Natural killer cell (primary cell): ENCODE data around the gene DENND4B. TPM values are rescaled to one million over a fixed set of nuclear protein-coding genes. Genes with fewer than 3 reads are reported as not detected.
"Not testable (repeated sequence)": the region's sequence is repeated elsewhere in the genome, so short reads cannot be mapped to it uniquely, and the experiment has no call there.

Source experiments
- ATAC-seq, 3 donors: fragments of 150-1000 bp in 2 of 3; fragments of 200-7000 bp in 1 of 3; cut with Tn5 transposase; 1 replicate in 1 of 3; 2 replicates in 2 of 3; pipeline ENCODE4 v1.10.0; 2021; ENCODE audit warnings: mild to moderate bottlenecking in 2 of 3, moderate library complexity in 2 of 3
- DNase-seq, 2 donors: peaks; one replicate each; pipeline versions ENCODE4 v3.0.0 to v3.0.0-alpha.2; 2013 to 2021; ENCODE audit warnings: mixed read lengths in 1 of 2
- H3K27ac ChIP-seq: one replicate; pipeline ENCODE4 v1.5.1; 2013; ENCODE audit warnings: mild to moderate bottlenecking, low read length
- H3K27me3 ChIP-seq: one replicate; pipeline ENCODE4 v1.6.1; 2013; ENCODE audit warnings: low read length; ENCODE audit not compliant: control insufficient read depth, insufficient read depth
- H3K36me3 ChIP-seq: one replicate; pipeline ENCODE4 v1.6.1; 2013; ENCODE audit warnings: low read length; ENCODE audit not compliant: control insufficient read depth, insufficient read depth
- H3K4me1 ChIP-seq: one replicate; pipeline ENCODE4 v1.6.1; 2013; ENCODE audit warnings: low read length; ENCODE audit not compliant: control insufficient read depth, insufficient read depth
- H3K4me3 ChIP-seq: one replicate; pipeline ENCODE4 v1.5.1; 2013; ENCODE audit warnings: low read length
- H3K9me3 ChIP-seq: one replicate; pipeline ENCODE4 v1.6.1; 2013; ENCODE audit warnings: low read length; ENCODE audit not compliant: control insufficient read depth, insufficient read depth
- H3K27ac Mint-ChIP-seq, 2 donors: one replicate each; pipeline ENCODE4 v1.8.0; 2022; ENCODE audit warnings: mild to moderate bottlenecking in 2 of 2, mixed read lengths in 2 of 2, moderate library complexity in 1 of 2
- H3K27me3 Mint-ChIP-seq, 2 donors: one replicate each; pipeline ENCODE4 v1.8.0; 2022; ENCODE audit warnings: low read depth in 2 of 2, mixed read lengths in 2 of 2
- H3K36me3 Mint-ChIP-seq: one replicate; pipeline ENCODE4 v1.8.0; 2022; ENCODE audit warnings: mixed read lengths
- H3K4me1 Mint-ChIP-seq, 2 donors: one replicate each; pipeline ENCODE4 v1.8.0; 2022; ENCODE audit warnings: mixed read lengths in 2 of 2
- H3K4me3 Mint-ChIP-seq: one replicate; pipeline ENCODE4 v1.8.0; 2022; ENCODE audit warnings: mild to moderate bottlenecking, moderate library complexity, mixed read lengths
- H3K9me3 Mint-ChIP-seq, 2 donors: one replicate each; pipeline ENCODE4 v1.8.0; 2022; ENCODE audit warnings: mixed read lengths in 2 of 2
- WGBS: methylation state at CpG from one replicate; pipeline ENCODE4 v1.1.7; 2013; ENCODE audit warnings: missing lambda C conversion rate; ENCODE audit not compliant: insufficient coverage; 5-methylcytosine and 5-hydroxymethylcytosine counted together
- intact Hi-C: fragments of 100-400 bp; cut with micrococcal nuclease; formaldehyde crosslinking; loops from one replicate; pipeline ENCODE4 v1.14.2; 2022
- total RNA-seq, 4 donors: library from RNA; stranded (reverse); fragments of 120-200 nt in 1 of 4; gene quantifications; one replicate each; pipeline versions ENCODE4 v1.2.3 to v1.2.4, GENCODE V29; 2013 to 2022
- TF ChIP-seq, protein P1 (sequence below): fragments of 200-600 bp; IDR thresholded peaks from one replicate; pipeline ENCODE4 v1.8.0; 2022; ENCODE audit warnings: antibody characterized with exemption

DENND4B gene
- total RNA-seq, 3 donors from 2014 or later (not counting 1 experiment from before 2014, with no cell fraction given) = 244 to 322 (median 291) TPM

DNA sequence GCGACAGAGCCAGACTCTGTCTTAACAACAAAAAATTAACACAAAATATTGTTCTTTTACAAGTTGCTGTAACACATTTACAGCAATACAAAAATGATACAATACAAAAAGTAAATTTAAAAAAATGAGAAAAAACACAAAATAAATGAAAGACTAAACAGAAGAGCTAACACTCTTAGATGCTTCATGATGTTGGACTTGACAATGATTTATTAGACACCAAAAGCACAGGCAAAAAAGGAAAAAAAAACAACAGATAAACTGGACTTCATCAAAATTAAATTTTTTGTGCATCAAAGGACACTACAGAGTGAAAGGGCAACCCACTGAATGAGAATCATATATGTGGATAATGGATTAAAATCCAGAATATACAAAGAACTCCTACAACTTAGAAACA, 40.1 kb downstream of the DENND4B start:
- no peak overlapping the region for H3K4me3 Mint-ChIP-seq
- Histone ChIP-seq H3K36me3 (peaks cover 13% of the 10 kb centered on the region), H3K27ac (no peak overlapping the region), H3K4me1 (peaks cover 9% of the 10 kb centered on the region), H3K9me3 (no peaks in the 10 kb centered on the region), H3K27me3 (no peaks in the 10 kb centered on the region), H3K4me3 (no peak overlapping the region)
- DNase-seq (no peak), ATAC-seq (no peak)
- H3K27me3 Mint-ChIP-seq = no peaks in the 10 kb centered on the region
- H3K4me1 Mint-ChIP-seq = peaks cover 11 to 31% of the 10 kb centered on the region in 2 donors
- TF ChIP-seq, protein P1, sequence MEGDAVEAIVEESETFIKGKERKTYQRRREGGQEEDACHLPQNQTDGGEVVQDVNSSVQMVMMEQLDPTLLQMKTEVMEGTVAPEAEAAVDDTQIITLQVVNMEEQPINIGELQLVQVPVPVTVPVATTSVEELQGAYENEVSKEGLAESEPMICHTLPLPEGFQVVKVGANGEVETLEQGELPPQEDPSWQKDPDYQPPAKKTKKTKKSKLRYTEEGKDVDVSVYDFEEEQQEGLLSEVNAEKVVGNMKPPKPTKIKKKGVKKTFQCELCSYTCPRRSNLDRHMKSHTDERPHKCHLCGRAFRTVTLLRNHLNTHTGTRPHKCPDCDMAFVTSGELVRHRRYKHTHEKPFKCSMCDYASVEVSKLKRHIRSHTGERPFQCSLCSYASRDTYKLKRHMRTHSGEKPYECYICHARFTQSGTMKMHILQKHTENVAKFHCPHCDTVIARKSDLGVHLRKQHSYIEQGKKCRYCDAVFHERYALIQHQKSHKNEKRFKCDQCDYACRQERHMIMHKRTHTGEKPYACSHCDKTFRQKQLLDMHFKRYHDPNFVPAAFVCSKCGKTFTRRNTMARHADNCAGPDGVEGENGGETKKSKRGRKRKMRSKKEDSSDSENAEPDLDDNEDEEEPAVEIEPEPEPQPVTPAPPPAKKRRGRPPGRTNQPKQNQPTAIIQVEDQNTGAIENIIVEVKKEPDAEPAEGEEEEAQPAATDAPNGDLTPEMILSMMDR = no peak
- 100% methylated on average over 1 of the region's 1 CpG for WGBS
- no peaks in the 10 kb centered on the region for H3K9me3 Mint-ChIP-seq
- H3K36me3 Mint-ChIP-seq = peaks cover 6% of the 10 kb centered on the region
- peak overlapping the region in 1 of 2 donors; percentile 8 for H3K27ac Mint-ChIP-seq
- intact Hi-C loops = no loop called here

- H3K27ac ChIP-seq, DNase-seq, H3K36me3 Mint-ChIP-seq, H3K4me3 Mint-ChIP-seq, intact Hi-C loops, ATAC-seq, H3K9me3 ChIP-seq, H3K4me3 ChIP-seq, H3K9me3 Mint-ChIP-seq, H3K27me3 Mint-ChIP-seq, H3K27me3 ChIP-seq: not testable (repeated sequence)
- peaks cover 13% of the 10 kb centered on the region for H3K36me3 ChIP-seq
- 96% methylated on average over 8 of the region's 8 CpGs for WGBS
- Mint-ChIP-seq H3K27ac (peak overlapping the region in 1 of 2 donors; percentile 8), H3K4me1 (peaks cover 6 to 26% of the 10 kb centered on the region in 2 donors)
- peaks cover 12% of the 10 kb centered on the region for H3K4me1 ChIP-seq
Observed at GRCh38 chr1:153905908-153906307, 40.6 kb downstream of the DENND4B start.

GRCh38 chr1:153903841-153904455, 42.6 kb downstream of the DENND4B start:
- no peak for DNase-seq
- peak overlapping the region in 1 of 2 donors; percentile 38 for H3K27ac Mint-ChIP-seq

GRCh38 chr1:153899509-153899908, 47.0 kb downstream of the DENND4B start:
- H3K36me3 Mint-ChIP-seq = no peaks in the 10 kb centered on the region
- H3K4me3 Mint-ChIP-seq = no peak overlapping the region
- no peaks in the 10 kb centered on the region for H3K27me3 ChIP-seq
- WGBS = 100% methylated on average over 2 of the region's 6 CpGs
- no peaks in the 10 kb centered on the region for H3K9me3 ChIP-seq
- H3K9me3 Mint-ChIP-seq = no peaks in the 10 kb centered on the region
- DNase-seq = no peak
- intact Hi-C loops = no loop called here
- ATAC-seq = no peak
- peaks cover 15 to 20% of the 10 kb centered on the region in 2 donors for H3K4me1 Mint-ChIP-seq
- H3K27ac Mint-ChIP-seq = no peak overlapping the region
- peaks cover 18% of the 10 kb centered on the region for H3K36me3 ChIP-seq
- no peaks in the 10 kb centered on the region for H3K27me3 Mint-ChIP-seq
- H3K27ac ChIP-seq = no peak overlapping the region
- H3K4me1 ChIP-seq = peaks cover 13% of the 10 kb centered on the region
- H3K4me3 ChIP-seq = no peak overlapping the region
- TF ChIP-seq, protein P1 = no peak

More at GRCh38 chr1:153903841-153904455, 42.6 kb downstream of the DENND4B start:
- Histone ChIP-seq H3K36me3 (peaks cover 16% of the 10 kb centered on the region), H3K9me3 (no peaks in the 10 kb centered on the region), H3K4me1 (peaks cover 13% of the 10 kb centered on the region), H3K27ac (no peak overlapping the region), H3K27me3 (no peaks in the 10 kb centered on the region), H3K4me3 (no peak overlapping the region)
- Mint-ChIP-seq H3K4me1 (peaks cover 5 to 27% of the 10 kb centered on the region in 2 donors), H3K27me3 (no peaks in the 10 kb centered on the region), H3K9me3 (no peaks in the 10 kb centered on the region), H3K4me3 (no peak overlapping the region), H3K36me3 (peaks cover 6% of the 10 kb centered on the region)
- no peak for ATAC-seq
- TF ChIP-seq, protein P1 = no peak
- intact Hi-C loops = no loop called here
- WGBS = 96% methylated on average over 13 of the region's 14 CpGs

GRCh38 chr1:153895866-153896265, 50.7 kb downstream of the DENND4B start:
- ATAC-seq = not testable (repeated sequence)

GRCh38 chr1:153891042-153891441, 55.5 kb downstream of the DENND4B start:
- H3K27ac Mint-ChIP-seq = peak overlapping the region in 1 of 2 donors; percentile 34
- WGBS = 96% methylated on average over 7 of the region's 7 CpGs
- DNase-seq, H3K27me3 Mint-ChIP-seq, H3K27me3 ChIP-seq, H3K36me3 Mint-ChIP-seq, H3K9me3 Mint-ChIP-seq, H3K27ac ChIP-seq, H3K9me3 ChIP-seq, intact Hi-C loops, H3K4me3 Mint-ChIP-seq, ATAC-seq, H3K4me3 ChIP-seq: not testable (repeated sequence)
- H3K4me1 Mint-ChIP-seq = peaks cover 29 to 41% of the 10 kb centered on the region in 2 donors
- Histone ChIP-seq H3K4me1 (peaks cover 10% of the 10 kb centered on the region), H3K36me3 (peaks cover 14% of the 10 kb centered on the region)

More at GRCh38 chr1:153895866-153896265, 50.7 kb downstream of the DENND4B start:
- H3K27ac ChIP-seq, H3K27me3 Mint-ChIP-seq, H3K9me3 Mint-ChIP-seq, DNase-seq, intact Hi-C loops, H3K27me3 ChIP-seq, H3K9me3 ChIP-seq, H3K4me3 Mint-ChIP-seq, H3K4me1 ChIP-seq, H3K4me3 ChIP-seq, H3K36me3 Mint-ChIP-seq: not testable (repeated sequence)
- H3K4me1 Mint-ChIP-seq = peaks cover 8 to 20% of the 10 kb centered on the region in 2 donors
- peak overlapping the region in 1 of 2 donors; percentile 56 for H3K27ac Mint-ChIP-seq
- 71% methylated on average over 1 of the region's 1 CpG for WGBS
- H3K36me3 ChIP-seq = peaks cover 12% of the 10 kb centered on the region
